Endothelial cell of umbilical vein (primary cell): ENCODE data around the gene PSMD3. TPM values are rescaled to one million over a fixed set of nuclear protein-coding genes. Genes with fewer than 3 reads are reported as not detected.

Source experiments
- BruUV-seq: library from RNA; stranded (reverse); fragments of 400-500 nt; replicated peaks from 2 replicates; lab custom pipeline; 2021; lab: Mats Ljungman, UMichigan
- CTCF ChIA-PET: fragments of 300-600, 350-600 bp; sonication (Branson Sonifier 250); formaldehyde crosslinking; loops from one replicate; lab custom pipeline; 2021; ENCODE audit warnings: antibody characterized with exemption, inconsistent platforms; lab: Charles Lee
- POLR2A ChIA-PET: fragments of 300-600, 350-600 bp; sonication (Branson Sonifier 250); formaldehyde crosslinking; loops from one replicate; lab custom pipeline; 2021; ENCODE audit warnings: antibody characterized with exemption, inconsistent platforms; lab: Charles Lee
- DNase-seq: peaks from one replicate; pipeline ENCODE4 v3.0.0-alpha.2; 2011; ENCODE audit warnings: low read depth, low spot score
- FAIRE-seq: peaks from 2 replicates; lab custom pipeline; 2011; peaks lifted over from hg19 to GRCh38; lab: Jason Lieb, UNC
- H2AFZ ChIP-seq: 2 replicates; pipeline ENCODE4 v1.6.0; 2012; ENCODE audit warnings: low read depth, low read length, control low read depth, inconsistent platforms
- H3K27ac ChIP-seq: 2 replicates; pipeline ENCODE4 v1.5.1; 2011; ENCODE audit warnings: low read depth, mild to moderate bottlenecking, control low read depth, low read length, moderate library complexity; ENCODE audit not compliant: insufficient read depth
- H3K27me3 ChIP-seq, 2 experiments: 2 replicates each; pipeline versions ENCODE4 v1.6.0 to v1.6.1; 2011; ENCODE audit warnings: low read length in 2 of 2, mixed read lengths in 1 of 2; ENCODE audit not compliant: control insufficient read depth in 2 of 2, insufficient read depth in 2 of 2
- H3K36me3 ChIP-seq, 2 experiments: 2 replicates in 1 of 2; 3 replicates in 1 of 2; pipeline ENCODE4 v1.5.1; 2011; ENCODE audit warnings: low read length in 2 of 2, mild to moderate bottlenecking in 1 of 2, moderate library complexity in 1 of 2; ENCODE audit not compliant: control insufficient read depth in 2 of 2, insufficient read depth in 2 of 2; ENCODE audit errors: extremely low read depth in 1 of 2
- H3K4me1 ChIP-seq: 3 replicates; pipeline ENCODE4 v1.5.1; 2011; ENCODE audit warnings: mild to moderate bottlenecking, low read length; ENCODE audit not compliant: control insufficient read depth, insufficient read depth; ENCODE audit errors: extremely low read depth
- H3K4me2 ChIP-seq: 2 replicates; pipeline ENCODE4 v1.6.1; 2011; ENCODE audit warnings: low read length, control low read depth, mixed read lengths; ENCODE audit not compliant: insufficient read depth
- H3K4me3 ChIP-seq, 3 experiments: fragments of 200-600 bp in 1 of 3; sonication (generic), shearing (Covaris generic) in 1 of 3; replicated peaks in 1 of 3; 2 replicates each; pipeline ENCODE4 v1.5.1; 2011 to 2016; ENCODE audit warnings: control low read depth in 3 of 3, low read length in 3 of 3, mild to moderate bottlenecking in 2 of 3, inconsistent platforms in 1 of 3, low read depth in 1 of 3, moderate library complexity in 1 of 3; ENCODE audit not compliant: insufficient read depth in 1 of 3
- H3K79me2 ChIP-seq: 2 replicates; pipeline ENCODE4 v1.6.0; 2012; ENCODE audit warnings: low read length, inconsistent platforms; ENCODE audit not compliant: control insufficient read depth, insufficient read depth
- H3K9ac ChIP-seq: replicated peaks from 2 replicates; pipeline ENCODE3; 2011; ENCODE audit warnings: low read length, control low read depth; ENCODE audit not compliant: insufficient read depth; ENCODE audit errors: extremely low read depth
- H3K9me1 ChIP-seq: replicated peaks from 3 replicates; pipeline ENCODE4 v1.6.0; 2011; ENCODE audit warnings: mild to moderate bottlenecking, low read length; ENCODE audit not compliant: control insufficient read depth, insufficient read depth; ENCODE audit errors: extremely low read depth
- H3K9me3 ChIP-seq: replicated peaks from 2 replicates; pipeline ENCODE4 v1.5.1; 2012; ENCODE audit warnings: low read length, inconsistent platforms; ENCODE audit not compliant: control insufficient read depth, insufficient read depth
- H4K20me1 ChIP-seq: replicated peaks from 2 replicates; pipeline ENCODE3; 2011; ENCODE audit warnings: mild to moderate bottlenecking, low read length; ENCODE audit not compliant: control insufficient read depth, insufficient read depth; ENCODE audit errors: extremely low read depth
- MAX ChIP-seq: IDR thresholded peaks from 2 replicates; pipeline ENCODE4 v1.6.1; 2011; ENCODE audit not compliant: insufficient read depth, insufficient read length
- POLR2AphosphoS5 ChIP-seq: IDR thresholded peaks from 2 replicates; pipeline ENCODE4 v1.6.1; 2012; ENCODE audit warnings: low read depth, mild to moderate bottlenecking, control low read depth, low read length, moderate library complexity; ENCODE audit not compliant: insufficient read depth
- dilution Hi-C: fragments of 300-500 bp; cut with MboI; formaldehyde crosslinking; loops from one replicate; pipeline ENCODE4 v1.15.0; 2019; ENCODE audit warnings: low sequenced_read_pairs; ENCODE audit not compliant: extremely low pct_ligation_motif_present
- intact Hi-C: fragments of 100-400 bp; cut with micrococcal nuclease; formaldehyde crosslinking; loops from one replicate; pipeline ENCODE4 v1.10.0; 2022
- polyA plus RNA-seq, 4 experiments: library from polyadenylated mRNA; depleted of rRNA in 3 of 4; stranded (reverse) in 3 of 4; unstranded in 1 of 4; fragments of >200 nt; gene quantifications; 2 replicates each; pipeline versions ENCODE4 v1.2.1 to v1.2.3, GENCODE V29; 2011 to 2012; ENCODE audit warnings: missing spikeins in 1 of 4
- total RNA-seq: library from RNA; stranded (reverse); gene quantifications from 2 replicates; pipeline ENCODE4 v1.2.3, GENCODE V29; 2021

Gene PSMD3
- total and polyA plus RNA-seq, 2 donors (not counting 3 experiments of a cell fraction or from before 2014, with no cell fraction given), result 120 to 136 TPM

GRCh38 chr17:40018211-40019121, 37.9 kb downstream of the PSMD3 start:
- Histone ChIP-seq H4K20me1 (no peaks in the 10 kb centered on the region), H3K4me3 (no peak overlapping the region), H3K4me2 (peak overlapping the region; percentile 3), H3K9me3 (no peaks in the 10 kb centered on the region), H3K27me3 (no peaks in the 10 kb centered on the region), H3K9ac (peak overlapping the region; percentile 82), H2AFZ (no peak overlapping the region), H3K36me3 (peaks cover 3 to 12% of the 10 kb centered on the region in 2 experiments), H3K4me1 (peaks cover 86% of the 10 kb centered on the region), H3K27ac (peak overlapping the region; percentile 99), H3K79me2 (peaks cover 18% of the 10 kb centered on the region), H3K9me1 (no peaks in the 10 kb centered on the region)
- dilution Hi-C loops (no loop called here), intact Hi-C loops (loop anchor here (1.0 to 10.0 kb wide), 3 partner anchors 83 to 266 kb away; partner anchors contain the start of gene CDC6)
- FAIRE-seq (peak; percentile 54), DNase-seq (no peak)
- TSS peak; percentile 8 for BruUV-seq
- ChIA-PET CTCF (interaction anchor here (0.5 to 10.7 kb wide), 7 partner anchors 7 to 553 kb away, joined by 3 to 246 read pairs (median 3); partner anchors contain the start of gene MED24), POLR2A (interaction anchor here (0.5 to 0.6 kb wide), 2 partner anchors 558 to 1868 kb away, joined by 3 read pairs; no protein-coding TSS in a partner anchor)
- TF ChIP-seq POLR2AphosphoS5 (peak; percentile 50), MAX (no peak)
